HFFc6 (cell line): ENCODE data around the gene NBR1. TPM values are rescaled to one million over a fixed set of nuclear protein-coding genes. Genes with fewer than 3 reads are reported as not detected.

Experiments
- DNase-seq: peaks from one replicate; pipeline ENCODE4 v3.0.0-alpha.2; 2018
- H3K27ac Mint-ChIP-seq: 2 replicates; pipeline ENCODE4 v1.8.0; 2020; ENCODE audit warnings: mild to moderate bottlenecking, mixed read lengths
- H3K27me3 Mint-ChIP-seq: 2 replicates; pipeline ENCODE4 v1.8.0; 2021; ENCODE audit warnings: mild to moderate bottlenecking, moderate library complexity, mixed read lengths; ENCODE audit not compliant: insufficient read depth
- H3K36me3 Mint-ChIP-seq: 2 replicates; pipeline ENCODE4 v1.8.0; 2021; ENCODE audit warnings: low read depth, mixed read lengths
- H3K4me1 Mint-ChIP-seq: 2 replicates; pipeline ENCODE4 v1.8.0; 2020; ENCODE audit warnings: low read depth, mixed read lengths
- H3K4me3 Mint-ChIP-seq: 2 replicates; pipeline ENCODE4 v1.8.0; 2020; ENCODE audit warnings: mild to moderate bottlenecking, moderate library complexity, mixed read lengths
- H3K9me3 Mint-ChIP-seq: 2 replicates; pipeline ENCODE4 v1.8.0; 2020; ENCODE audit warnings: mild to moderate bottlenecking, mixed read lengths
- total RNA-seq, 6 experiments: library from RNA; stranded (reverse); fragmentation: NEBNext Ultra II Directional; extraction: Animal tissue kit (Norgen Biotek cat#: 25700); gene quantifications; 2 replicates in 1 of 6; 3 replicates in 5 of 6; pipeline ENCODE4 v1.2.3, GENCODE V29; 2021
- TF ChIP-seq, protein P1 (sequence below): fragments of 200-600 bp; sonication (generic); IDR thresholded peaks from 2 replicates; pipeline ENCODE4 v1.5.0; 2021; ENCODE audit warnings: antibody characterized with exemption, mild to moderate bottlenecking

NBR1 gene
- total RNA-seq, 6 experiments from 2014 or later: 104 to 123 (median 118) TPM

DNA sequence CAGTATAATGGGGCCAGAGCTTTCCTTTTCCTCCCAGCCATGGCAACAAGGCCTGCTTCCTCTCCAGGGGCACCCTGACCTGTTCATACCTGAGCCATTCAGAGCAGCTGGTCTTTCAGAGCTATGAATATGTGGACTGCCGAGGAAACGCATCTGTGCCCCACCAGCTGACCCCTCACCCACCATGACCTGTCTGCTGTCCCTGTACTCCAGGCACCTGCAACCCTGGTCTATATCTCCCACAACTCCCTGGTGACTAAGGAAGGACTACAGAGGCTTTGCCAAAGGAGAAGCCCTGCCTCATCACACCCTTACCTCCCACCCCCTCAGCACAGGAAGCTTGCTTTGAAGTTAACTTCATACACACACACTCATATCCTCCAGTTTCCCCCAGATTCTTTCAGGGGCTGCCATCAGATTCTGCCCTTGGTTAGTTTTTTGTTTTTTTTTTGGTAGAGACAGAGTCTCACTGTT lies 46.6 kb downstream of the NBR1 start:
- DNase-seq: no peak
- H3K4me3 Mint-ChIP-seq: no peak overlapping the region
- H3K27ac Mint-ChIP-seq: peak overlapping the region; percentile 52; the same call in 1 of the 2 replicates
- no peaks in the 10 kb centered on the region; the same call in 1 of the 2 replicates for H3K27me3 Mint-ChIP-seq
- H3K4me1 Mint-ChIP-seq: peaks cover 15% of the 10 kb centered on the region
- no peaks in the 10 kb centered on the region for H3K9me3 Mint-ChIP-seq
- H3K36me3 Mint-ChIP-seq: peaks cover 14% of the 10 kb centered on the region
- TF ChIP-seq, protein P1, sequence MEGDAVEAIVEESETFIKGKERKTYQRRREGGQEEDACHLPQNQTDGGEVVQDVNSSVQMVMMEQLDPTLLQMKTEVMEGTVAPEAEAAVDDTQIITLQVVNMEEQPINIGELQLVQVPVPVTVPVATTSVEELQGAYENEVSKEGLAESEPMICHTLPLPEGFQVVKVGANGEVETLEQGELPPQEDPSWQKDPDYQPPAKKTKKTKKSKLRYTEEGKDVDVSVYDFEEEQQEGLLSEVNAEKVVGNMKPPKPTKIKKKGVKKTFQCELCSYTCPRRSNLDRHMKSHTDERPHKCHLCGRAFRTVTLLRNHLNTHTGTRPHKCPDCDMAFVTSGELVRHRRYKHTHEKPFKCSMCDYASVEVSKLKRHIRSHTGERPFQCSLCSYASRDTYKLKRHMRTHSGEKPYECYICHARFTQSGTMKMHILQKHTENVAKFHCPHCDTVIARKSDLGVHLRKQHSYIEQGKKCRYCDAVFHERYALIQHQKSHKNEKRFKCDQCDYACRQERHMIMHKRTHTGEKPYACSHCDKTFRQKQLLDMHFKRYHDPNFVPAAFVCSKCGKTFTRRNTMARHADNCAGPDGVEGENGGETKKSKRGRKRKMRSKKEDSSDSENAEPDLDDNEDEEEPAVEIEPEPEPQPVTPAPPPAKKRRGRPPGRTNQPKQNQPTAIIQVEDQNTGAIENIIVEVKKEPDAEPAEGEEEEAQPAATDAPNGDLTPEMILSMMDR: no peak

GRCh38 chr17:43219001-43219400 lies 48.0 kb downstream of the NBR1 start:
- Mint-ChIP-seq H3K36me3 (peaks cover 16% of the 10 kb centered on the region), H3K27ac (no peak overlapping the region)
- no peak for DNase-seq

DNA sequence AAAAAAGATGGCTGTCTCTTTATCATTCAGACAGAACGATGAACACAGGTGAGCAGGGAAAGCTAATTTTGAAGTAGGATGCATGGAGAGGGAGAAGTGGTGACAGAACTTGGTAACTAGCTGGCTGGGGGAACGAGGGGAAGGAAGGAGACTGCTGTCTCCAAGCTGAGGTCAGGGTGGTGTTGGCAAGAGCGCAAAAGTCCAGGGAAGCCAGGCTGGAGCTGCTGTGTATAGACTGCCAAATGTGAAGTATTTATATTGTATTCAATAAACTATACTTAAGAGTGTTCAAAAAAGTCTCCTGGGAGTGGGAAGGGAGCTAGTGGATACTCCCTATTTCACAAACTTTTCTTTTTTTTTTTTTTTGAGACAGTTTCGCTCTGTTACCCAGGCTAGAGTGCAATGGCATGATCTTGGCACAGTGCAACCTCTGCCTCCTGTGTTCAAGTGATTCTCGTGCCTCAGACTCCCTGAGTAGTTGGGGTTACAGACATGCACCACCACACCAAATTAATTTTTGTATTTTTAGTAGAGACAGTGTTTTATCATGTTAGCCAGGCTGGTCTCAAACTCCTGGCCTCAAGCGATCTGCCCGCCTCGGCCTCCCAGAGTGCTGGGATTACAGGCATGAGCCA lies 48.8 kb downstream of the NBR1 start:
- Mint-ChIP-seq H3K4me1 (no peaks in the 10 kb centered on the region), H3K4me3 (no peak overlapping the region), H3K27me3 (no peaks in the 10 kb centered on the region; the same call in 1 of the 2 replicates), H3K9me3 (no peaks in the 10 kb centered on the region), H3K36me3 (peaks cover 22% of the 10 kb centered on the region), H3K27ac (no peak overlapping the region)
- TF ChIP-seq, protein P1: no peak
- DNase-seq: no peak

More at GRCh38 chr17:43219001-43219400, 48.0 kb downstream of the NBR1 start:
- H3K27me3 Mint-ChIP-seq: no peaks in the 10 kb centered on the region; the same call in 1 of the 2 replicates
- no peak overlapping the region for H3K4me3 Mint-ChIP-seq
- H3K4me1 Mint-ChIP-seq: peaks cover 1% of the 10 kb centered on the region; the same call in 1 of the 2 replicates
- no peaks in the 10 kb centered on the region for H3K9me3 Mint-ChIP-seq
- TF ChIP-seq, protein P1: no peak

- TF ChIP-seq, protein P1: no peak
- Mint-ChIP-seq H3K27ac (no peak overlapping the region), H3K4me3 (no peak overlapping the region), H3K27me3 (no peaks in the 10 kb centered on the region; the same call in 1 of the 2 replicates), H3K36me3 (peaks cover 20% of the 10 kb centered on the region), H3K4me1 (no peaks in the 10 kb centered on the region), H3K9me3 (no peaks in the 10 kb centered on the region)
- no peak for DNase-seq
These were observed 49.6 kb downstream of the NBR1 start for GRCh38 chr17:43220511-43221125.

DNA sequence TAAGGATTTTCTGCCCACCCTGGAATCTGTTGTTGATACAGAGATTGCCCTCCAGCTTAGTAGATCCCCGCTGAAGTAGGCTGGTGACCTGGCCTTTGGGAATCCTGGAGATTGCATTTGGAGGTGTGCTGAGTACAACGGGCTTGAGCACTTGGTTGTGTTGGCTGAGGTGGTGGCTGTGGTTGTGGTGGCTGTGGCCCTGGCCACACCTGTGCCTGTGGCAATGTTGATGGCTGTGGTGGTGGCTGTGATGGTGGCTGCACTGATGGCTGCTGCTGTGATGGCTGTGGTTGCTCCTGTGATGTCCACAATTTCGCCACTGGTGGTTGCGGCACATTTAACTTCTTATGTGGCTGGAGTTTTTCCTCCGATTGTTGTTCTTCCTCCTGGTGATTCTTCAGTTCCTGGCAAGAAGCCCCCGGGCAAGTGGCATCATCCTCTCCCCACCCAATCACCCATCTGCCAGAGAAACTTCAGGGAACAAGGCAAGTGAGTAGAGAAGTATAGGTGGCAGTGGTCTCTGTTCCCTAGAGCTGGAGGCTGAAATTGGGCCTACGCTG lies 53.2 kb downstream of the NBR1 start:
- Mint-ChIP-seq H3K4me1 (no peaks in the 10 kb centered on the region), H3K4me3 (no peak overlapping the region), H3K9me3 (no peaks in the 10 kb centered on the region), H3K27ac (no peak overlapping the region), H3K27me3 (no peaks in the 10 kb centered on the region), H3K36me3 (peaks cover 11% of the 10 kb centered on the region; the same call in 1 of the 2 replicates)
- DNase-seq: no peak
- TF ChIP-seq, protein P1: no peak
